SH-SY5Y (cell line): ENCODE results near the gene COPZ2.

Source experiments
- GATA2 ChIP-seq: IDR thresholded peaks from 2 replicates; pipeline ENCODE4 v1.6.1; 2011; ENCODE audit warnings: mild to moderate bottlenecking, low read depth, low read length
- GATA3 ChIP-seq: IDR thresholded peaks from 2 replicates; pipeline ENCODE4 v1.6.1; 2011; ENCODE audit warnings: low read depth, mild to moderate bottlenecking, low read length, moderate library complexity

- no peak for TF ChIP-seq GATA3
- no peak for TF ChIP-seq GATA2
These were observed 7.3 kb upstream of the COPZ2 start for GRCh38 chr17:48044851-48045250.
